ACHN (cell line): ENCODE data around the gene GPR27.

Experiments
- DNase-seq: peaks from one replicate; pipeline ENCODE4 v3.0.0-alpha.2; 2015
- in situ Hi-C: cut with HindIII; loops from 2 replicates; pipeline ENCODE4 v1.10.0; 2017; ENCODE audit warnings: low sequenced_read_pairs, low pct_ligation_motif_present, low pct_unique_long_range_greater_than_20kb

Gene GPR27, protein sequence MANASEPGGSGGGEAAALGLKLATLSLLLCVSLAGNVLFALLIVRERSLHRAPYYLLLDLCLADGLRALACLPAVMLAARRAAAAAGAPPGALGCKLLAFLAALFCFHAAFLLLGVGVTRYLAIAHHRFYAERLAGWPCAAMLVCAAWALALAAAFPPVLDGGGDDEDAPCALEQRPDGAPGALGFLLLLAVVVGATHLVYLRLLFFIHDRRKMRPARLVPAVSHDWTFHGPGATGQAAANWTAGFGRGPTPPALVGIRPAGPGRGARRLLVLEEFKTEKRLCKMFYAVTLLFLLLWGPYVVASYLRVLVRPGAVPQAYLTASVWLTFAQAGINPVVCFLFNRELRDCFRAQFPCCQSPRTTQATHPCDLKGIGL

DNA sequence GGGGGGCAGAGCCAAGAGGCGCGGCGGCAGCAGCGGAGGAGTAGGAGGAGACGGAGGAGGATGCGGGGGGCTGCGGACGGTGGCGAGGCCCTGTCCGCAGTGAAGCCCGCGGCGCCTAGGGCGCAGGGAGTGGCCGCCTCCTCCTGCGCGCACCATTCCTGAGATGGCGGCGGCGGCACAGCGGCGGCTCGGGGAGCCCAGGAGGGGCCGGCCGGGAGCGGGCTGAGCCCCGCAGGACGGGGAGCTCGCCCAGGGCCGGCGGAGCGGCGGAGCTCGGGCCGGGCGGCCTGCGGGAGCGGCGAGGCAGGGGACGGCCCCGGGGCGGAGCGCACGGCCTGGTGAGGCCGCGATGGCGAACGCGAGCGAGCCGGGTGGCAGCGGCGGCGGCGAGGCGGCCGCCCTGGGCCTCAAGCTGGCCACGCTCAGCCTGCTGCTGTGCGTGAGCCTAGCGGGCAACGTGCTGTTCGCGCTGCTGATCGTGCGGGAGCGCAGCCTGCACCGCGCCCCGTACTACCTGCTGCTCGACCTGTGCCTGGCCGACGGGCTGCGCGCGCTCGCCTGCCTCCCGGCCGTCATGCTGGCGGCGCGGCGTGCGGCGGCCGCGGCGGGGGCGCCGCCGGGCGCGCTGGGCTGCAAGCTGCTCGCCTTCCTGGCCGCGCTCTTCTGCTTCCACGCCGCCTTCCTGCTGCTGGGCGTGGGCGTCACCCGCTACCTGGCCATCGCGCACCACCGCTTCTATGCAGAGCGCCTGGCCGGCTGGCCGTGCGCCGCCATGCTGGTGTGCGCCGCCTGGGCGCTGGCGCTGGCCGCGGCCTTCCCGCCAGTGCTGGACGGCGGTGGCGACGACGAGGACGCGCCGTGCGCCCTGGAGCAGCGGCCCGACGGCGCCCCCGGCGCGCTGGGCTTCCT, at the start of gene GPR27:
Gene GPR27, plus strand, starts transcription at position 155 of the 909 bp plus-strand sequence. Its CDS starts 195 bp downstream, at position 350.
- in situ Hi-C loops = no loop called here
- peak; percentile 10 for DNase-seq

DNA sequence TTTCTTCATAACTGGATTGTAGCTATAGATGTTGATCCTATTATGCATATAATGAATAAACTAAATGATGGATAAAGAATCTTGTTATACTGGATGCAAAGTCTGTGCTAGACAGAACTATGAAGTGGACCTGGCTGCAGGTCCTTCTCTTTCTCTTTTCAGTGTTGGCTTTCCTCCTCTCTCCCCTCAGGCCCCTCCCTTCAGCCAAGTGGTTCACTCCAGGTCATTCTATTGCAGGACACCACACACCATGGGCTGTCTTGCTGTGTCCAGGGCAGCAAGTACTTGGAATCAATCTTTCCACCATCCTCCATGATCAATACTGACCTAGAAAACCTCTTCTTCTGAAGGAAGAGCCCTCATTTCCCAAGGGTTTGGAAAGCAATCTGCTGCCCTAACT, 48.7 kb upstream of the GPR27 start:
- in situ Hi-C loops = no loop called here
- no peak for DNase-seq

DNA sequence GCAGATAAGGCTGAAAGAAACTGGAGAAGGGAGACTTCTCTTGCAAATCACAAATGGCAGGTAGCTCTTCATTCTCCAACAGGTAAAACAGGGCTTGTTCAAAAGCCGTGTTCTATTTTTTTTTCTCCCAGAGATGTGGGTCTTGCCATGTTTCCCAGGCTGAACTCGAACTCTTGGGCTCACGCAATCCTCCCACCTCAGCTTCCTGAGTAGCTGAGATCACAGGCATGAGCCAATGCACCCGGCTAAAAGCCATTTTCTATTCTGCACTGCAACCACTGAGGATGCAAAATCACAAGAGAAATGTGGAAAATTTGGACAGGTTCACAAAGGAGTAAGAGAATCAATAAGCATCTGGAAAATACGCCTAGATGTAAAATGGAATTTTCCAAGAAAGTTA, 48.0 kb upstream of the GPR27 start:
- no peak for DNase-seq
- in situ Hi-C loops = no loop called here

GRCh38 chr3:71707595-71707994, 46.1 kb upstream of the GPR27 start:
- in situ Hi-C loops = no loop called here
- peak; percentile 83 for DNase-seq

GRCh38 chr3:71708476-71709105, 45.1 kb upstream of the GPR27 start:
- in situ Hi-C loops = no loop called here
- DNase-seq = no peak

DNA sequence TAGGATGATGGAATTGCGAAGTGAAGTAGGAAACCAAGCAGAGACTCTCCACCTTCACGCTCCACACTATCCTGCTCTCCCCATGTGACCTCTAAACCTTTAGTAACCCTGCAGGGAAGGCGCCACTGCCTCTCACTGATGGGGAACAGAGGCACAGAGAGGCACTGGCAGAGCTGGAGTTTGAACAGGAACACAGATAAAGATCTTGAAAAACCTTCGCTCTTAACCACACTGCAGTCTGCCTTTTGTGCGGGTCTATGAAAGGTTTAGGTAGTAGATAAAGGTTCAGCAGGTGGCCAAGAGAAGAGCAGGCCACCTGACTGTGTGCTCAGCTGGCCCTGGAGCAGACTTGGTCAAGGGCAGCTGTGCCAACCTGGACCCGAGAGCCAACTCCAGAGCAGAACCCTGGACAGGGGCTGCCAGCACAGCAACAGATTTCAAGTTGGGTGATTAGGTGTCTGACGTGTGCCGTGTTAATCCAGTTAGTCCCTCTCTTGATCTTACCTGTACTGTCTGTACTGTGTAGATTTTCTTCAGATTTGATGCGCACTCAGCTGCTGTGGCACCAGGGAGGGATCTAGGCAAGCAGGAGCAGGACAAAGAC, 43.6 kb upstream of the GPR27 start:
- in situ Hi-C loops = no loop called here
- no peak for DNase-seq

- peak; percentile 60 for DNase-seq
- in situ Hi-C loops = no loop called here
These were observed 42.7 kb upstream of the GPR27 start for GRCh38 chr3:71710906-71711494.

GRCh38 chr3:71713041-71713440, 40.6 kb upstream of the GPR27 start:
- in situ Hi-C loops = no loop called here
- DNase-seq = no peak

DNA sequence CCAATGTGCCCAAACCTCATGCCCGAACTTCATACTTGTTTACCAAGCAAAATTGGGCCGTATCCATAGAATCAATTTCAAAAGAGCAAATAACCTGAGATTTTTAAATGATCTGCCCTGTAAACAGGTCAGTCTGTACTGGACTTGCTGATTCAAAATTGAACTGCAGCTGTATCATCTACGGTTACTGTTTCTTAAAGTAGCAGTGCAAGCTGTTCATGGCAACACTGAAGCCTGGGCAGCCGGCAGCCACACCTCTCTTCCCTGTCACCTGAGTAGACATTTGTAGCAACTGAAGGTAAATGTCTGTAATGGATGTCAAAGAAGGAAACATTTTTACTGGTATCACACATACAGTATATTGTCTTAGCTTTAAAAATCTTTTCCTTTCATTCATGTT, 39.1 kb upstream of the GPR27 start:
- no peak for DNase-seq
- in situ Hi-C loops = no loop called here

GRCh38 chr3:71718072-71718471, 35.6 kb upstream of the GPR27 start:
- in situ Hi-C loops = no loop called here
- no peak for DNase-seq

DNA sequence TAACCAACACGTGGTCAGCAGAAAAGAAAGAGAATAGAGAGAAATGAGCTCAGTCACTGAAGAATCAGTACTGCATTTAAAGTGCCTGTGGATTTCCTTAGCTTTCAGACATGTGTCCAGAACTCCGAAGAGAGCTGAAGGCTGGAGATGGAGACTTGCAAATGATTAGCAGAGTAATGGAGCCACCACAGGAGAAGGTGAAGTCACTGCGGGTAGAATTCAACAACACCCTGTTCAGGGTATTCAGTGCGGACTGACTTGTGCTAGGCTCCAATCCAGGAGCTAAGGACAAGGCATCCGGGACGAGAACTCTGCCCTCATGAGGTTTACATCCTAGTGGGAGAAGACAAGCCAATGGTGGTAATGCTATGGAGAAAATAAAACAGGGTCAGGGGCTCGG, 32.7 kb upstream of the GPR27 start:
- in situ Hi-C loops = no loop called here
- DNase-seq = no peak

- in situ Hi-C loops = no loop called here
- no peak for DNase-seq
These were observed 32.0 kb upstream of the GPR27 start for GRCh38 chr3:71721651-71722157.

DNA sequence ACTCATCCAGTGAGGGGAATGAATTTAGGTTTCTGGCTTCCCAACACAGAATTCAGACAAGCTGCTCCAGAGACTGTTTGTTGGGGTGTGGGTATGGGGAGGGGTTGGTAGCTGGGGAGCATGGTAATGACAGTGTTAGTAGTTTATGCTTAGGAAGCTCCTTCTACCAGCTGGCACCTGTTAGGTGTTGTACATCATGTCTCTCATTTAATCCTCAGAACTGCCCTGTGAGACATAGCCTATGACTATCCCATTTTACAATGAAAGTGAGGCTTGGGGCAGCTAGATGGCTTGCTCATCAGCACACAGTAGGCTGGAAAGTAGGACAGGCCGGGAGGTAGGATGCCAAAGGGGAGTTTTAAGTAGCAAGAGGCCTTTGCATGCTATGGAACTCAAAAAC, 31.0 kb upstream of the GPR27 start:
- DNase-seq = no peak
- in situ Hi-C loops = no loop called here

DNA sequence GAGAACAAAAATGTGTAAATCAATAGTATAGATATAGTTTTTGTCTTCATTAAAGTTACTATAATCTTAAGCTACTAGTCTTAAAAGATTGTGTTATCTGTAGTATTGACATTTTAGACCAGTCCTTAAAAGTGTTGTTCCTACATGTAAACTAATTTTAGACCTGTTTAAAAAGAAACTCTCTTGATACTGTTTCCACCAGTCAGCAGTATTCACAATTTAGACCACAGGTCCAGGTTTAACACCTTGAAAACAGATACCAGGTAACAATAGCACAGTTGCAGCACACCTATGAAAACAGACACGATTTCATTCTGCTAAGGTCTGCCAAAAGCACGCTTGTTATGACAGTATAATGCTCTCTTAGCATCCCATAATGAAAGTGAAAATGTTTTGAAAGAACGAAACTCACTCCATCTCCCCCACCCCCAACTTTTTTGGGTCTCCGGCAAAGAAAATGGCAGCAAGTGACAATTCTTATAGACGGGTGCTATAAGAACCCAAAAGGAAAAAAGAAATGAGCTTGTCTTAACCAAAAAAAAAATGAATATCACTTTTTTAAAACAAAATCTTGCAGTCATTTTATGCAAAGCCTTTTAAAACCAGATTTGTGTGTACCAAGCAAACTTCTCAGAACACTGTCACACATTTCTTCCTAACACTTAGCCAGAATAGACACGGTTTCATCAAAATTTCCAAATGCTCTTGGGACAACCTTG, 30.0 kb upstream of the GPR27 start:
- in situ Hi-C loops = no loop called here
- DNase-seq = no peak

DNA sequence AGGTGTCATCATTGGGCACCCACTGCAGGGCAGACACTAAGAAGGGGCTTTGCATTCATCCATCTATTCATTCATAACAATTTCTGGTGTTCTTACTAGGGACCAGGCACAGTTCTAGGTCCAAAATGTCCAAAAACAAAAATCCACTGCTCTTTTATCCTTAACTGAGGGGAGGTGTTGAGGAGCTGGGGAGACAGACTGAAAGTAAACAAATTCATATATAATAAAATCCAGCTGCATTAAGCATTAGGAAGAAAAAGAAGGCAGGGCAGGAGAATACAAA, 29.5 kb upstream of the GPR27 start:
- no peak for DNase-seq
- in situ Hi-C loops = no loop called here

- no peak for DNase-seq
- in situ Hi-C loops = no loop called here
These were observed 28.9 kb upstream of the GPR27 start for GRCh38 chr3:71724584-71725270.

GRCh38 chr3:71725271-71725991, 28.2 kb upstream of the GPR27 start, which contains the start of gene EIF4E3:
TSS of gene EIF4E3 (minus strand) at chr3:71725402. CDS start at chr3:71725367, 35 bp downstream.
- peak; percentile 35 for DNase-seq
- in situ Hi-C loops = no loop called here
